Glutamatergic neuron (in vitro differentiated cells): ENCODE results near the gene SH3PXD2A. TPM values are rescaled to one million over a fixed set of nuclear protein-coding genes. Genes with fewer than 3 reads are reported as not detected.

Source experiments
- DNase-seq: peaks from one replicate; pipeline ENCODE4 v3.0.0; 2022
- H3K27ac Mint-ChIP-seq: one replicate; pipeline ENCODE4 v1.8.0; 2020; ENCODE audit warnings: mild to moderate bottlenecking, mixed read lengths, inconsistent platforms; ENCODE audit not compliant: unreplicated experiment
- H3K27me3 Mint-ChIP-seq: one replicate; pipeline ENCODE4 v1.8.0; 2020; ENCODE audit warnings: mild to moderate bottlenecking, moderate library complexity, mixed read lengths, inconsistent platforms; ENCODE audit not compliant: unreplicated experiment
- H3K36me3 Mint-ChIP-seq: one replicate; pipeline ENCODE4 v1.8.0; 2020; ENCODE audit warnings: mild to moderate bottlenecking, mixed read lengths, inconsistent platforms; ENCODE audit not compliant: unreplicated experiment
- H3K4me1 Mint-ChIP-seq: one replicate; pipeline ENCODE4 v1.8.0; 2020; ENCODE audit warnings: mild to moderate bottlenecking, low read depth, mixed read lengths, inconsistent platforms; ENCODE audit not compliant: unreplicated experiment
- H3K4me3 Mint-ChIP-seq: one replicate; pipeline ENCODE4 v1.8.0; 2020; ENCODE audit warnings: mild to moderate bottlenecking, mixed read lengths, inconsistent platforms; ENCODE audit not compliant: unreplicated experiment
- H3K9me3 Mint-ChIP-seq: one replicate; pipeline ENCODE4 v1.8.0; 2020; ENCODE audit warnings: mild to moderate bottlenecking, moderate library complexity, mixed read lengths, inconsistent platforms; ENCODE audit not compliant: unreplicated experiment
- CTCF ChIP-seq: fragments of 200-600 bp; sonication (generic); IDR thresholded peaks from one replicate; pipeline ENCODE4 v1.5.0; 2021; ENCODE audit not compliant: partially characterized antibody, unreplicated experiment
- total RNA-seq: library from RNA; stranded (reverse); fragmentation: NEBNext Ultra II Directional; extraction: Animal tissue kit (Norgen Biotek cat#: 25700); gene quantifications from one replicate; pipeline ENCODE4 v1.2.1, GENCODE V29; 2021; ENCODE audit not compliant: unreplicated experiment

SH3PXD2A gene
- total RNA-seq, 1 donor from 2014 or later, result 16.7 TPM

- Mint-ChIP-seq H3K9me3 (peaks cover 7% of the 10 kb centered on the region), H3K4me3 (peak overlapping the region; percentile 52), H3K27me3 (peaks cover 3% of the 10 kb centered on the region), H3K36me3 (no peaks in the 10 kb centered on the region), H3K27ac (peak overlapping the region; percentile 23), H3K4me1 (peaks cover 39% of the 10 kb centered on the region)
- TF ChIP-seq CTCF, result no peak
- no peak for DNase-seq
Measured at GRCh38 chr10:103812432-103812831, 42.9 kb downstream of the SH3PXD2A start.

- H3K27ac Mint-ChIP-seq, result no peak overlapping the region
Measured at GRCh38 chr10:103812004-103812403, 43.4 kb downstream of the SH3PXD2A start.

GRCh38 chr10:103811463-103811862 lies 43.9 kb downstream of the SH3PXD2A start:
- peaks cover 40% of the 10 kb centered on the region for H3K4me1 Mint-ChIP-seq
- no peak for DNase-seq
- H3K9me3 Mint-ChIP-seq, result peaks cover 7% of the 10 kb centered on the region
- peak overlapping the region; percentile 10 for H3K4me3 Mint-ChIP-seq
- no peaks in the 10 kb centered on the region for H3K36me3 Mint-ChIP-seq
- H3K27me3 Mint-ChIP-seq, result peaks cover 3% of the 10 kb centered on the region
- peak overlapping the region; percentile 82 for H3K27ac Mint-ChIP-seq
- TF ChIP-seq CTCF, result no peak

More at GRCh38 chr10:103812004-103812403, 43.4 kb downstream of the SH3PXD2A start:
- DNase-seq, result no peak
- no peak overlapping the region for H3K4me3 Mint-ChIP-seq
- peaks cover 7% of the 10 kb centered on the region for H3K9me3 Mint-ChIP-seq
- no peak for TF ChIP-seq CTCF
- H3K4me1 Mint-ChIP-seq, result peaks cover 39% of the 10 kb centered on the region
- H3K36me3 Mint-ChIP-seq, result no peaks in the 10 kb centered on the region
- H3K27me3 Mint-ChIP-seq, result peaks cover 3% of the 10 kb centered on the region

- TF ChIP-seq CTCF, result no peak
- Mint-ChIP-seq H3K4me3 (peak overlapping the region; percentile 21), H3K27ac (no peak overlapping the region), H3K36me3 (no peaks in the 10 kb centered on the region), H3K4me1 (peaks cover 55% of the 10 kb centered on the region), H3K27me3 (peaks cover 3% of the 10 kb centered on the region), H3K9me3 (peaks cover 5% of the 10 kb centered on the region)
- DNase-seq, result no peak
Measured at GRCh38 chr10:103808780-103809179, 46.6 kb downstream of the SH3PXD2A start.

- H3K4me1 Mint-ChIP-seq, result peaks cover 55% of the 10 kb centered on the region
- peaks cover 3% of the 10 kb centered on the region for H3K27me3 Mint-ChIP-seq
- peaks cover 5% of the 10 kb centered on the region for H3K9me3 Mint-ChIP-seq
- DNase-seq, result no peak
- H3K36me3 Mint-ChIP-seq, result no peaks in the 10 kb centered on the region
- no peak overlapping the region for H3K27ac Mint-ChIP-seq
- no peak overlapping the region for H3K4me3 Mint-ChIP-seq
- no peak for TF ChIP-seq CTCF
Measured at GRCh38 chr10:103807996-103808395, 47.4 kb downstream of the SH3PXD2A start.
